ENCODE measurements around the gene NIM1K. TPM values are rescaled to one million over a fixed set of nuclear protein-coding genes. Genes with fewer than 3 reads are reported as not detected.

The NIM1K gene
- total and polyA plus RNA-seq, 2 of the 4 experiments (the other 2 are of a cell fraction): 0.54 to 0.68 TPM

GRCh38 chr5:43304525-43304924, 112.5 kb downstream of the NIM1K start:
- H2BK20ac ChIP-seq (ENCODE audit: low read depth, low read length): no peak overlapping the region
- no peaks in the 10 kb centered on the region for H3K36me3 ChIP-seq (ENCODE audit: control insufficient read depth, insufficient read depth, low read length)
- no peak overlapping the region for H3K4me2 ChIP-seq (ENCODE audit: low read depth, low read length)
- H3K56ac ChIP-seq (ENCODE audit: extremely low read depth, insufficient read depth, low read length): no peak overlapping the region
- no peak overlapping the region for H2BK15ac ChIP-seq (ENCODE audit: low read depth, low read length)
- DNase-seq: no peak
- H4K20me1 ChIP-seq (ENCODE audit: insufficient read depth, low read length): peaks cover 12% of the 10 kb centered on the region; the same call in 1 of the 2 replicates
- no peaks in the 10 kb centered on the region for H3K27me3 ChIP-seq (ENCODE audit: control insufficient read depth, insufficient read depth, low read length)
- H3K23ac ChIP-seq (ENCODE audit: low read depth, low read length): no peak overlapping the region
- H4K8ac ChIP-seq (ENCODE audit: low read depth in 2 of 2, low read length in 2 of 2): no peak overlapping the region
- H3K4me1 ChIP-seq (ENCODE audit: control insufficient read depth, insufficient read depth, low read length): no peaks in the 10 kb centered on the region
- in situ Hi-C loops (cut with MboI; ENCODE audit: low sequenced_read_pairs) (loop anchor here (10.0 to 25.0 kb wide), 2 partner anchors 192 to 400 kb away; partner anchors contain the start of gene ZNF131), intact Hi-C loops (cut with micrococcal nuclease) (no loop called here), dilution Hi-C loops (cut with HindIII; ENCODE audit: low sequenced_read_pairs, unreplicated experiment) (no loop called here)
- H3K9me1 ChIP-seq (ENCODE audit: insufficient read depth, low read length): no peaks in the 10 kb centered on the region
- no peak overlapping the region for H2AK5ac ChIP-seq (ENCODE audit: low read depth, low read length)
- no TSS peak for BruUV-seq (replicated peaks)
- no peak overlapping the region for H3K9ac ChIP-seq (ENCODE audit: low read depth, low read length)
- H3K4me3 ChIP-seq (ENCODE audit: insufficient read depth, low read depth, low read length): no peak overlapping the region
- no peaks in the 10 kb centered on the region for H3K9me3 ChIP-seq (ENCODE audit: control insufficient read depth, insufficient read depth, low read length)
- no peak overlapping the region for H3K14ac ChIP-seq (replicated peaks; ENCODE audit: low read depth, low read length)
- no peak for ATAC-seq (ENCODE audit: low read depth)
- no peak overlapping the region for H4K5ac ChIP-seq (ENCODE audit: low read depth, low read length)
- TF ChIP-seq POLR2A (IDR thresholded peaks at IDR 0.05; ENCODE audit: low read depth, low read length): no peak
- TF ChIP-seq USF2 (IDR thresholded peaks at IDR 0.05; ENCODE audit: low read depth, low read length): no peak
- TF ChIP-seq SMC3 (IDR thresholded peaks at IDR 0.05; ENCODE audit: low read depth, low read length): no peak
- TF ChIP-seq RFX5 (IDR thresholded peaks at IDR 0.05; ENCODE audit: low read depth, low read length): no peak
- TF ChIP-seq, protein P1, sequence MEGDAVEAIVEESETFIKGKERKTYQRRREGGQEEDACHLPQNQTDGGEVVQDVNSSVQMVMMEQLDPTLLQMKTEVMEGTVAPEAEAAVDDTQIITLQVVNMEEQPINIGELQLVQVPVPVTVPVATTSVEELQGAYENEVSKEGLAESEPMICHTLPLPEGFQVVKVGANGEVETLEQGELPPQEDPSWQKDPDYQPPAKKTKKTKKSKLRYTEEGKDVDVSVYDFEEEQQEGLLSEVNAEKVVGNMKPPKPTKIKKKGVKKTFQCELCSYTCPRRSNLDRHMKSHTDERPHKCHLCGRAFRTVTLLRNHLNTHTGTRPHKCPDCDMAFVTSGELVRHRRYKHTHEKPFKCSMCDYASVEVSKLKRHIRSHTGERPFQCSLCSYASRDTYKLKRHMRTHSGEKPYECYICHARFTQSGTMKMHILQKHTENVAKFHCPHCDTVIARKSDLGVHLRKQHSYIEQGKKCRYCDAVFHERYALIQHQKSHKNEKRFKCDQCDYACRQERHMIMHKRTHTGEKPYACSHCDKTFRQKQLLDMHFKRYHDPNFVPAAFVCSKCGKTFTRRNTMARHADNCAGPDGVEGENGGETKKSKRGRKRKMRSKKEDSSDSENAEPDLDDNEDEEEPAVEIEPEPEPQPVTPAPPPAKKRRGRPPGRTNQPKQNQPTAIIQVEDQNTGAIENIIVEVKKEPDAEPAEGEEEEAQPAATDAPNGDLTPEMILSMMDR (conservative IDR thresholded peaks at IDR 0.05; ENCODE audit: low read depth, low read length): no peak
- TF ChIP-seq FOS (IDR thresholded peaks at IDR 0.05; ENCODE audit: low read depth, low read length): no peak
- no peak for TF ChIP-seq CHD1 (IDR thresholded peaks at IDR 0.05; ENCODE audit: low read depth, low read length)
- TF ChIP-seq NFE2L2 (IDR thresholded peaks at IDR 0.05; ENCODE audit: low read depth, low read length): no peak
- TF ChIP-seq MXI1 (IDR thresholded peaks at IDR 0.05; ENCODE audit: borderline replicate concordance, low read depth, low read length): no peak
- TF ChIP-seq MAZ (IDR thresholded peaks at IDR 0.05; ENCODE audit: borderline replicate concordance, low read depth, low read length): no peak
- no peak for TF ChIP-seq BHLHE40 (IDR thresholded peaks at IDR 0.05; ENCODE audit: low read depth, low read length)
- TF ChIP-seq RCOR1 (IDR thresholded peaks at IDR 0.05; ENCODE audit: insufficient replicate concordance, low read length): no peak
- no peak for TF ChIP-seq MAFK (IDR thresholded peaks at IDR 0.05; ENCODE audit: low read depth, low read length)
- H3K79me1 ChIP-seq (ENCODE audit: low read depth in 1 of 2, low read length in 2 of 2): peaks cover 24 to 34% of the 10 kb centered on the region in 2 experiments
- WGBS, 2 experiments (ENCODE audit: extremely low coverage in 2 of 2, insufficient read length in 1 of 2): no CpG with 5 or more reads among the region's 1 CpG
- POLR2A ChIA-PET (ENCODE audit: unreplicated experiment): no interaction called here
- H3K27ac ChIP-seq (ENCODE audit: insufficient read depth, low read length): no peak overlapping the region
- CTCF ChIA-PET: interaction anchor here (0.5 kb wide), 1 partner anchor 263 kb away, joined by 5 read pairs; no protein-coding TSS in a partner anchor
- H3K18ac ChIP-seq (ENCODE audit: low read depth, low read length): no peak overlapping the region
- H3K4ac ChIP-seq (ENCODE audit: low read depth, low read length): no peak overlapping the region
- H2BK120ac ChIP-seq (ENCODE audit: low read depth, low read length): no peak overlapping the region
- no peak overlapping the region for H2AFZ ChIP-seq (replicated peaks; ENCODE audit: low read length, poor library complexity)
- H2AK9ac ChIP-seq (replicated peaks; ENCODE audit: low read depth, low read length, poor library complexity): no peak overlapping the region
- H4K91ac ChIP-seq (ENCODE audit: insufficient read depth, low read depth, low read length): no peak overlapping the region
- H2BK5ac ChIP-seq (ENCODE audit: low read depth, low read length, poor library complexity, severe bottlenecking): no peak overlapping the region

Measured in IMR-90 (cell line).